GM12878 (cell line): ENCODE results near the gene ACAP2. TPM values are rescaled to one million over a fixed set of nuclear protein-coding genes. Genes with fewer than 3 reads are reported as not detected.
A peak's percentile ranks its signal among the peaks of the same experiment; 100 is the strongest.

Experiments used
- ATAC-seq: fragments of 200-7000 bp; cut with Tn5 transposase; 3 replicates; pipeline ENCODE4 v1.9.1; 2020; ENCODE audit warnings: mild to moderate bottlenecking, moderate library complexity
- BruUV-seq: library from RNA; stranded (reverse); fragments of 400-500 nt; replicated peaks from 2 replicates; lab custom pipeline; 2021; lab: Mats Ljungman, UMichigan
- CTCF ChIA-PET: fragments of 300-600 bp; sonication (Branson Sonifier 250); formaldehyde crosslinking; extraction: SDS; loops from one replicate; lab custom pipeline; 2021; ENCODE audit warnings: inconsistent platforms; lab: Yijun Ruan, JAX
- POLR2A ChIA-PET: fragments of 350-600 bp; formaldehyde crosslinking; extraction: SDS; loops from one replicate; lab custom pipeline; 2021; ENCODE audit warnings: inconsistent platforms; lab: Charles Lee
- RAD21 ChIA-PET: fragments of 300-600 bp; sonication (Branson Sonifier 250); formaldehyde crosslinking; loops from one replicate; lab custom pipeline; 2023; ENCODE audit warnings: antibody characterized with exemption; ENCODE audit not compliant: unreplicated experiment; lab: Charles Lee
- SMC1A ChIA-PET: fragments of 300-600 bp; sonication (Branson Sonifier 250); formaldehyde crosslinking; loops from one replicate; lab custom pipeline; 2023; ENCODE audit not compliant: unreplicated experiment, uncharacterized antibody; lab: Charles Lee
- DNase-seq: peaks from one replicate; pipeline ENCODE4 v3.0.0-alpha.2; 2011; ENCODE audit warnings: low read depth, low spot score
- FAIRE-seq: peaks from 3 replicates; lab custom pipeline; 2011; peaks lifted over from hg19 to GRCh38; lab: Jason Lieb, UNC
- H2AFZ ChIP-seq: 2 replicates; pipeline ENCODE4 v1.6.0; 2011; ENCODE audit warnings: low read depth, low read length, control low read depth; ENCODE audit not compliant: control insufficient read depth
- H3K27ac ChIP-seq: 2 replicates; pipeline ENCODE4 v1.5.1; 2011; ENCODE audit warnings: control low read depth; ENCODE audit not compliant: control insufficient read depth, insufficient read depth
- H3K27me3 ChIP-seq, 2 experiments: replicated peaks in 1 of 2; 2 replicates each; pipeline versions ENCODE4 v1.6.0 to v1.6.1; 2011; ENCODE audit warnings: low read length in 1 of 2; ENCODE audit not compliant: control insufficient read depth in 2 of 2, insufficient read depth in 2 of 2
- H3K36me3 ChIP-seq, 2 experiments: 2 replicates each; pipeline ENCODE4 v1.5.1; 2011; ENCODE audit warnings: low read length in 1 of 2; ENCODE audit not compliant: control insufficient read depth in 2 of 2, insufficient read depth in 2 of 2
- H3K4me1 ChIP-seq: 2 replicates; pipeline ENCODE4 v1.6.1; 2011; ENCODE audit warnings: mild to moderate bottlenecking, low read length, moderate library complexity, mixed read lengths; ENCODE audit not compliant: control insufficient read depth, insufficient read depth
- H3K4me2 ChIP-seq: 2 replicates; pipeline ENCODE4 v1.6.0; 2011; ENCODE audit warnings: control low read depth; ENCODE audit not compliant: control insufficient read depth, insufficient read depth
- H3K4me3 ChIP-seq: fragments of 200-600 bp; sonication (generic); 2 replicates; pipeline ENCODE4 v1.5.1; 2016
- H3K79me2 ChIP-seq: 2 replicates; pipeline ENCODE4 v1.6.0; 2011; ENCODE audit warnings: low read length; ENCODE audit not compliant: control insufficient read depth, insufficient read depth
- H3K9ac ChIP-seq: 2 replicates; pipeline ENCODE4 v1.8.0; 2011; ENCODE audit warnings: low read length, control low read depth, mixed read lengths; ENCODE audit not compliant: control insufficient read depth, insufficient read depth
- H3K9me3 ChIP-seq: replicated peaks from 3 replicates; pipeline ENCODE4 v1.5.1; 2011; ENCODE audit warnings: mild to moderate bottlenecking, low read length; ENCODE audit not compliant: control insufficient read depth, insufficient read depth
- H4K20me1 ChIP-seq: 2 replicates; pipeline ENCODE4 v1.6.0; 2011; ENCODE audit not compliant: control insufficient read depth, insufficient read depth
- FOXK2 ChIP-seq: fragments of 450-650 bp; IDR thresholded peaks from 2 replicates; pipeline ENCODE4 v1.6.1; 2017; ENCODE audit warnings: mild to moderate bottlenecking, moderate library complexity
- FOXM1 ChIP-seq: IDR thresholded peaks from 2 replicates; pipeline ENCODE4 v1.6.1; 2012; ENCODE audit warnings: low read depth, mild to moderate bottlenecking, inconsistent platforms, low read length, moderate library complexity
- IRF4 ChIP-seq: IDR thresholded peaks from 2 replicates; pipeline ENCODE4 v1.6.1; 2011; ENCODE audit warnings: low read depth, low read length
- KDM1A ChIP-seq: fragments of 200-600 bp; sonication (generic); IDR thresholded peaks from 2 replicates; pipeline ENCODE4 v1.6.1; 2016; ENCODE audit warnings: borderline replicate concordance
- SREBF2 ChIP-seq: IDR thresholded peaks from 2 replicates; pipeline ENCODE4 v1.6.1; 2012; ENCODE audit warnings: mild to moderate bottlenecking, low read length
- WGBS: methylation state at CpG from one replicate; pipeline ENCODE4 v1.1.6; 2016; ENCODE audit warnings: low lambda C conversion rate; ENCODE audit not compliant: insufficient replicate concordance, insufficient coverage; ENCODE audit errors: missing lambda C conversion rate; 5-methylcytosine and 5-hydroxymethylcytosine counted together
- in situ Hi-C: fragments of 300-500 bp; cut with MboI; formaldehyde crosslinking; loops from 9 replicates; pipeline ENCODE4 v1.14.3; 2018; ENCODE audit warnings: mixed read lengths
- intact Hi-C: fragments of 100-400 bp; cut with micrococcal nuclease; formaldehyde crosslinking; loops from one replicate; pipeline ENCODE4 v1.14.2; 2022; ENCODE audit not compliant: unreplicated experiment
- polyA plus RNA-seq, 11 experiments: library from polyadenylated mRNA; depleted of rRNA in 4 of 11; unstranded in 6 of 11; stranded (reverse) in 5 of 11; fragments of >200 nt; fragmentation: Nextera tagmentation in 4 of 11; fragmentation: Illumina TruSeq in 1 of 11; extraction: Ambion mirVana in 4 of 11; extraction: Trizol in 1 of 11; gene quantifications; 1 replicate in 1 of 11; 2 replicates in 10 of 11; pipeline versions ENCODE4 v1.2.1 to v1.2.3, GENCODE V29; 2011 to 2016; ENCODE audit warnings: inconsistent platforms in 2 of 11, missing spikeins in 2 of 11, low read depth in 1 of 11
- total RNA-seq, 4 experiments: library from RNA; depleted of rRNA in 3 of 4; stranded (reverse); fragments of >200 nt in 3 of 4; fragmentation: Illumina TruSeq in 1 of 4; extraction: Trizol in 1 of 4; gene quantifications; 2 replicates each; pipeline versions ENCODE4 v1.2.1 to v1.2.3, GENCODE V29; 2013 to 2021

ACAP2 gene
- total and polyA plus RNA-seq, 10 of the 15 experiments (the other 5 are each of a cell fraction or from before 2014, with no cell fraction given): 7.1 to 53.8 (median 35.7) TPM

DNA sequence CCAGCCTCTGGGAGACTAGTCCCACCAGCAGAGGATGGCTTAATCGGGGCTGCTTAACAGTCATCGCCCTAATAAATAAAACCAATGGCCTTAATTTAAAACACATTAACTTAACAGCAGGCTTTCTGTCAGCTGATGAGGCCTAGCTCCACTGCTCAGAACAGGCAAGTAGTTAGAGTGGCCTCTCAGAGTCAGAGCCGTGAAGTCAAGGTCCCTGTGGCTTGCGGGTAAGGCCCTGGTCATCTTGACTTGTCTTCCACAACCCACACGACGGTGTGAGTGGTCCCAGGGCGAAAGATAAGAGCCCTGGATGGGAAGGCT, 183.7 kb downstream of the ACAP2 start:
- peak overlapping the region; percentile 25; the same call in 1 of the 2 replicates for H2AFZ ChIP-seq
- TF ChIP-seq IRF4 (no peak), KDM1A (no peak), SREBF2 (no peak), FOXK2 (no peak), FOXM1 (peak; percentile 5; the same call in 1 of the 2 replicates)
- SMC1A ChIA-PET: interaction anchor here (0.7 to 2.9 kb wide), 14 partner anchors 51 to 587 kb away, joined by 3 to 24 read pairs (median 5); partner anchors contain the start of genes FAM43A and LSG1

More for the DNA sequence above, 183.7 kb downstream of the ACAP2 start:
- in situ Hi-C loops: loop anchor here (5.0 to 10.0 kb wide), 3 partner anchors 112 to 924 kb away; no protein-coding TSS in a partner anchor
- H3K4me3 ChIP-seq: peak overlapping the region; percentile 48; the same call in 1 of the 2 replicates
- peaks cover 15% of the 10 kb centered on the region for H3K79me2 ChIP-seq
- no peak for DNase-seq
- no peaks in the 10 kb centered on the region for H3K27me3 ChIP-seq
- no peaks in the 10 kb centered on the region for H3K9me3 ChIP-seq
- H3K9ac ChIP-seq: peak overlapping the region; percentile 73
- BruUV-seq: no TSS peak
- H3K4me1 ChIP-seq: peaks cover 21% of the 10 kb centered on the region
- POLR2A ChIA-PET: interaction anchor here (0.5 to 1.5 kb wide), 6 partner anchors 11 to 576 kb away, joined by 3 to 6 read pairs (median 4); no protein-coding TSS in a partner anchor
- RAD21 ChIA-PET: interaction anchor here (0.6 to 2.4 kb wide), 15 partner anchors 9 to 587 kb away, joined by 3 to 18 read pairs (median 4); partner anchors contain the start of genes LSG1 and PPP1R2
- no peaks in the 10 kb centered on the region for H4K20me1 ChIP-seq
- ATAC-seq: peak; percentile 50
- peak overlapping the region; percentile 67 for H3K4me2 ChIP-seq
- CTCF ChIA-PET: interaction anchor here (0.6 to 5.2 kb wide), 11 partner anchors 11 to 588 kb away, joined by 3 to 35 read pairs (median 3); partner anchors contain the start of genes LSG1 and XXYLT1
- FAIRE-seq: no peak
- 55% methylated on average over 7 of the region's 7 CpGs for WGBS
- H3K36me3 ChIP-seq: no peaks in the 10 kb centered on the region
- intact Hi-C loops: loop anchor here (1.0 to 2.0 kb wide), 3 partner anchors 54 to 130 kb away; no protein-coding TSS in a partner anchor
- H3K27ac ChIP-seq: peak overlapping the region; percentile 85
